Right renal pelvis (tissue), 4 donors: ENCODE results near the gene MBOAT2. TPM values are rescaled to one million over a fixed set of nuclear protein-coding genes. Genes with fewer than 3 reads are reported as not detected.

Experiments
- DNase-seq, 4 donors: peaks; one replicate each; pipeline ENCODE4 v3.0.0-alpha.2; 2013; ENCODE audit warnings: low read depth in 4 of 4, low spot score in 3 of 4, missing footprints in 1 of 4
- polyA plus RNA-seq, 4 donors: library from polyadenylated mRNA; unstranded; fragments of 120-200 nt; gene quantifications; one replicate each; pipeline ENCODE4 v1.2.1, GENCODE V29; 2013; ENCODE audit not compliant: insufficient read length in 4 of 4

MBOAT2 gene
- polyA plus RNA-seq, 4 donors: 54.8 to 70.2 (median 65.4) TPM

- DNase-seq: peak; percentile 76 to 82 (median 78)
These were observed 166.3 kb downstream of the MBOAT2 start, which contains the start of gene KIDINS220 for GRCh38 chr2:8836971-8837794. Gene KIDINS220 (minus strand): TSS chr2:8837613. CDS start chr2:8827093, 10,520 bp downstream.

- no peak for DNase-seq
These were observed 168.2 kb downstream of the MBOAT2 start for GRCh38 chr2:8835279-8835678.

GRCh38 chr2:8833853-8834252, 169.6 kb downstream of the MBOAT2 start:
- no peak for DNase-seq

- DNase-seq: no peak
These were observed 172.0 kb downstream of the MBOAT2 start for GRCh38 chr2:8831516-8831915.

- no peak for DNase-seq
These were observed 175.8 kb downstream of the MBOAT2 start for GRCh38 chr2:8827729-8828128.

- no peak for DNase-seq
These were observed 181.3 kb downstream of the MBOAT2 start for GRCh38 chr2:8822218-8822617.

GRCh38 chr2:8821276-8822217, 181.9 kb downstream of the MBOAT2 start:
- DNase-seq: no peak

GRCh38 chr2:8819948-8820347, 183.5 kb downstream of the MBOAT2 start:
- no peak for DNase-seq

- DNase-seq: no peak
These were observed 184.3 kb downstream of the MBOAT2 start for GRCh38 chr2:8819194-8819593.

GRCh38 chr2:8817221-8817620, 186.3 kb downstream of the MBOAT2 start:
- DNase-seq: no peak

GRCh38 chr2:8806885-8807704, 196.4 kb downstream of the MBOAT2 start:
- DNase-seq: no peak

GRCh38 chr2:8805278-8806210, 197.9 kb downstream of the MBOAT2 start:
- DNase-seq: no peak

GRCh38 chr2:8803658-8804379, 199.7 kb downstream of the MBOAT2 start:
- no peak for DNase-seq

GRCh38 chr2:8802741-8803140, 200.7 kb downstream of the MBOAT2 start:
- DNase-seq: no peak

Other genes with a start within 250 kb of the MBOAT2 start
- gene KIDINS220, start 166.1 kb downstream of the MBOAT2 start, polyA plus RNA-seq: 10 to 100 TPM; 82.1 to 99.5 (median 91.5) TPM
- 10 to 100 TPM; 50.3 to 63.5 (median 58.3) TPM for gene ASAP2, start 203.1 kb upstream of the MBOAT2 start, polyA plus RNA-seq